Neutrophil (primary cell): ENCODE measurements around the gene CES3.

ENCODE experiments used
- H3K27ac ChIP-seq: fragments of 200-600 bp; sonication (generic); 2 replicates; pipeline ENCODE4 v1.5.1; 2016; ENCODE audit warnings: mild to moderate bottlenecking, moderate library complexity
- H3K27me3 ChIP-seq: fragments of 200-600 bp; sonication (generic); 2 replicates; pipeline ENCODE4 v1.6.0; 2016; ENCODE audit warnings: mild to moderate bottlenecking
- H3K36me3 ChIP-seq: fragments of 200-600 bp; sonication (generic); 2 replicates; pipeline ENCODE4 v1.5.1; 2017
- H3K4me1 ChIP-seq, 2 experiments: fragments of 200-600 bp in 1 of 2; sonication (generic) in 1 of 2; 1 replicate in 1 of 2; 2 replicates in 1 of 2; pipeline versions ENCODE4 v1.5.1 to v1.6.1; 2013 to 2016; ENCODE audit warnings: low read depth in 1 of 2, low read length in 1 of 2, mild to moderate bottlenecking in 1 of 2, moderate library complexity in 1 of 2; ENCODE audit not compliant: control insufficient read depth in 1 of 2, insufficient read depth in 1 of 2
- H3K4me3 ChIP-seq, 2 experiments: fragments of 200-600 bp in 1 of 2; sonication (generic) in 1 of 2; 1 replicate in 1 of 2; 2 replicates in 1 of 2; pipeline ENCODE4 v1.5.1; 2013 to 2016; ENCODE audit warnings: low read depth in 1 of 2, low read length in 1 of 2, mild to moderate bottlenecking in 1 of 2, moderate library complexity in 1 of 2
- H3K9me3 ChIP-seq: fragments of 200-600 bp; sonication (generic); 2 replicates; pipeline ENCODE4 v1.5.1; 2016
- TF ChIP-seq, protein P1 (sequence below): fragments of 200-600 bp; sonication (generic); IDR thresholded peaks from 2 replicates; pipeline ENCODE4 v1.5.1; 2016; ENCODE audit warnings: antibody characterized with exemption

Gene CES3

DNA sequence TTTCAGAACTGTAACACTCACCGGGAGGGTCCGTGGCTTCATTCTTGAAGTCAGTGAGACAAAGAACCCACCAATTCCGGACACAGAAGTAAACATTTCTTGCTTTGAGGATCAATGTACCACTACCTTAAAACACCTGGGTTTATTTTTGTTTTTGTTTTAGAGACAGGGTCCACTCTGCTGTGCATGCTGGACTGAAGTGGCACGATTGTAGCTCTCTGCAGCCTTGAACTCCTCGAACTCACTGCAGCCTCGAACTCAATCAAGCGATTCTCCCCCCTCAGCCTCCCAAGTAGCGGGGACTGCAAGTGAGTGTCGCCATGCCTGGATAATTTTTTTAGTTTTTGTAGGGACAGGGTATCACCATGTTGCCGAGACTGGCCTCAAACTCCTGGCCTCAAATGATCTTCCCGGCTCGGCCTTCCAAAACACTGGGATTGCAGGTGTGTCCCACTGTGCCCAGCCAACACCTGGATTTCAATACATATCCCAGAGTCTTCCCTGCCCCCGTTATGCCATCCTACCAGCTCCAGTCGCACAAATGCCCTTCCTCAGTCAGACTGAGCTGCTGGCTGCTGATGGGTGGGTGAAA lies 14.3 kb downstream of the CES3 start:
- TF ChIP-seq, protein P1, sequence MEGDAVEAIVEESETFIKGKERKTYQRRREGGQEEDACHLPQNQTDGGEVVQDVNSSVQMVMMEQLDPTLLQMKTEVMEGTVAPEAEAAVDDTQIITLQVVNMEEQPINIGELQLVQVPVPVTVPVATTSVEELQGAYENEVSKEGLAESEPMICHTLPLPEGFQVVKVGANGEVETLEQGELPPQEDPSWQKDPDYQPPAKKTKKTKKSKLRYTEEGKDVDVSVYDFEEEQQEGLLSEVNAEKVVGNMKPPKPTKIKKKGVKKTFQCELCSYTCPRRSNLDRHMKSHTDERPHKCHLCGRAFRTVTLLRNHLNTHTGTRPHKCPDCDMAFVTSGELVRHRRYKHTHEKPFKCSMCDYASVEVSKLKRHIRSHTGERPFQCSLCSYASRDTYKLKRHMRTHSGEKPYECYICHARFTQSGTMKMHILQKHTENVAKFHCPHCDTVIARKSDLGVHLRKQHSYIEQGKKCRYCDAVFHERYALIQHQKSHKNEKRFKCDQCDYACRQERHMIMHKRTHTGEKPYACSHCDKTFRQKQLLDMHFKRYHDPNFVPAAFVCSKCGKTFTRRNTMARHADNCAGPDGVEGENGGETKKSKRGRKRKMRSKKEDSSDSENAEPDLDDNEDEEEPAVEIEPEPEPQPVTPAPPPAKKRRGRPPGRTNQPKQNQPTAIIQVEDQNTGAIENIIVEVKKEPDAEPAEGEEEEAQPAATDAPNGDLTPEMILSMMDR: no peak
- peaks cover 44% of the 10 kb centered on the region for H3K27me3 ChIP-seq
- no peak overlapping the region for H3K4me3 ChIP-seq
- no peak overlapping the region for H3K27ac ChIP-seq
- no peaks in the 10 kb centered on the region for H3K36me3 ChIP-seq
- no peaks in the 10 kb centered on the region for H3K9me3 ChIP-seq
- H3K4me1 ChIP-seq: no peaks in the 10 kb centered on the region

DNA sequence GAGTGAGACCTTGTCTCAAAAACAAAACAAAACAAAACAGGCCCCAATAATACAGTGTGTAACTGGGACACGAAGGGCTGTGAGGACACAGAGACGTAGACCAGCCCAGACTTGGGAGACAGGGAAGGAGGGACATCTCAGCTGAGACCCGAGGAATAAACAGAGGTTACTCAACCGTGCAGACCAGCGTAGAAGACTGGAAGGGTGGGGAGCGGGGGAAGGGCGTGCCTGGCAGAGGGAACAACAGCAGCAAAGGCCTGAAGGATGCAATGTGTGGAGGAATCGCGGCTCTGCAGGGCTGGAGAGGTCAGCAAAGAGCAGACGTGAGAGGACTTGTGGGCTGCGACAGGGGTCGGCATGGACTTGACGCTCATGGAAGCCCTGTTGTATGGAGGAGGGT lies 15.7 kb downstream of the CES3 start:
- H3K4me1 ChIP-seq: no peaks in the 10 kb centered on the region
- no peaks in the 10 kb centered on the region for H3K36me3 ChIP-seq
- H3K9me3 ChIP-seq: no peaks in the 10 kb centered on the region
- TF ChIP-seq, protein P1: no peak
- peaks cover 52% of the 10 kb centered on the region for H3K27me3 ChIP-seq
- H3K27ac ChIP-seq: no peak overlapping the region
- no peak overlapping the region for H3K4me3 ChIP-seq

DNA sequence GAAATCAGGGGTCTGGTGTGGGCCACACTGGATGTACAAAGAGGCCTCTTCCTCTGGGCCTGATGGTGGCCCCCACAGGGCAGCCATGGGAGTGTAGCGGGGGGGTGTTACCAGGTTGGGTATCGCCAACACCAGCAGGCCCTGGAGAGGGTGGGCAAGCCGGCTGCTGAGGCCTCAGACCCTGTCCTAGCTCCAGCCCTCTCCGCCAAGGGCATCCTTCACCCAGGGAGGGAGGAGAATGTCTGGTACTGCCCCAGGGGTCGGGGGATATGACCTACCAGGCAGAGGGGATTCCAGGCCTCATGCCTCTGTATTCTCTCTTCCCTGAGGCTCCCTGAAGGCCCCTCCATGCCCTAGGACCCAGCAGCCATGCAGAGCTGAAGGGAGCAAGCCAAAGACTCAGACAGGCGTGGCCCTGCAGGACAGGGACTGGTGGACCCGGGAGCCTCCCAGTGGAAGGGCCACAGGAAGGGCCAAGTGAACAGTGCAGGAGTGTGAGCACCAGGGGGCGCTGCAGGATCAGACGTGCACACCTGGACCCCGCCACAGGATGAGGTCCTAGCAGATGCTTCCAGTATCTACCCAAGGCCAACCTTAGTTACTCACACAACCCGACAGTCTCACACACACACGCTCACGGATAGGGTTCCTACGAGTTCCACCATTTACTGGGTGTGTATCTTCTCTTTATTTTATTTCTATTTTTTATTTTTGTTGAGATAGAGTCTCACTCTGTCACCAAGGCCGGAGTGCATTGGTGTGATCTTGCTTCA lies 16.5 kb downstream of the CES3 start:
- Histone ChIP-seq H3K4me1 (no peaks in the 10 kb centered on the region), H3K4me3 (no peak overlapping the region), H3K27me3 (peaks cover 53% of the 10 kb centered on the region), H3K9me3 (no peaks in the 10 kb centered on the region), H3K27ac (no peak overlapping the region), H3K36me3 (no peaks in the 10 kb centered on the region)
- TF ChIP-seq, protein P1: peak; percentile 92

DNA sequence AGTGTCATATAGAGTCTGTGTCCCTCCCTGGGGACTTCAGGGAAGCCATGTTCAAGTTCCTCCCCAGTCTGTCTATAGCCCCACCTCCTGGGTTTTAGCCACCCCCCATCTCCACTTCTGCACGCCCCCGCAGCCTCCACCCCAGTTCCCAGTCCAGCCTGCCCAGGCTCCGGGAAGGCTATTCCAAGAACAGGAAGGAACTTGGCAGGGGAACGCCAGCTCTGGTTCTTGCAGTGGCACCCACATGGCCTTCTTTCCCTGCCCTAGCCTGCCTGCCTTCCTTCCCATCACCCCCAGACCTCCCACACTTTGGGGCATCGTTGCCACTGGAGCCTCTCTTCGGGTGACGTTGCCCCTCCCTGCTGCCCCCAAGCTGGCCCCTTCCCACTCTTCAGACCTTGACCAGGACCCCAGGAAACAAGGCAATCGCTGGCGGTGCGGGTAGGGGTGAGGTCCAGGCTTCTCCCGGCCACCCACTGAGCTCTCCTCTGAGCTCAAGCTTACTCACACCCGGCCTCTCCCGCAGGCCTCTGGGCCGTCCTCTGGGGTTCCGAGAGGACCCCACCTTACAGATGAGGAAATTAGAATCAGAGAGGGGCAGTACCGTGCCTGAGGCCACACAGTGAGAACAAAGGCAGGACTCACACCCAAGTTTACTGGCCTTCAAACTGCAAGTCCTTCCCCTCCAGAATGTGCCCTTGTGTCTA lies 18.1 kb downstream of the CES3 start:
- TF ChIP-seq, protein P1: no peak
- peaks cover 46% of the 10 kb centered on the region for H3K27me3 ChIP-seq

DNA sequence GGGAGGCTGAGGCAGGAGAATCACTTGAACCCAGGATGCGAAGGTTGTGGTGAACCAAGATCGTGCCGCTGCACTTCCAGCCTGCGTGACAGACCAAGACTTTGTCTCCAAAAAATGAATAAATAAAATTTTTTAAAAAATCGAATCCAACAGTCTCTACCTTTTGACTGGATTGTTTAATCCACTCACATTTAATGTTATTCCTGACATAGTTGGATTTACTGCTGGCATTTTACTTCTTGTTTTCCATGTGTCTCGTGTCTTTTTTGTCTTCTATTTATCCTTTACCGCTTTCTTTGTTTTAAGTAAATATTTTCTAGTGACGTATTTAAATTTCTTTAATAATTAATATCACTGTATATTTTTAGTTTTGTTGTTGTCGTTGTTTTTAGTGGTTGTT lies 22.0 kb downstream of the CES3 start:
- no peak overlapping the region for H3K4me3 ChIP-seq
- H3K4me1 ChIP-seq: no peaks in the 10 kb centered on the region
- no peak overlapping the region for H3K27ac ChIP-seq
- no peaks in the 10 kb centered on the region for H3K36me3 ChIP-seq
- no peaks in the 10 kb centered on the region for H3K9me3 ChIP-seq
- peaks cover 17% of the 10 kb centered on the region for H3K27me3 ChIP-seq
- TF ChIP-seq, protein P1: no peak

More for the DNA sequence above, 18.1 kb downstream of the CES3 start:
- Histone ChIP-seq H3K36me3 (no peaks in the 10 kb centered on the region), H3K4me3 (no peak overlapping the region), H3K27ac (no peak overlapping the region), H3K9me3 (no peaks in the 10 kb centered on the region), H3K4me1 (no peaks in the 10 kb centered on the region)
